Mammary epithelial cell (primary cell): Measurements from ENCODE around the gene IL1B.

ENCODE experiments used
- EZH2 ChIP-seq: IDR thresholded peaks from 2 replicates; pipeline ENCODE4 v1.6.1; 2012; ENCODE audit warnings: low read length, inconsistent platforms, borderline replicate concordance
- TF ChIP-seq, protein P1 (sequence below), 2 donors: IDR thresholded peaks in 1 of 2; conservative IDR thresholded peaks in 1 of 2; 2 replicates each; pipeline ENCODE4 v1.5.1; 2011 to 2012; ENCODE audit warnings: inconsistent platforms in 2 of 2, low read length in 2 of 2, mild to moderate bottlenecking in 2 of 2, control low read depth in 1 of 2, low read depth in 1 of 2; ENCODE audit not compliant: insufficient read depth in 1 of 2; ENCODE audit errors: extremely low read depth in 1 of 2

DNA sequence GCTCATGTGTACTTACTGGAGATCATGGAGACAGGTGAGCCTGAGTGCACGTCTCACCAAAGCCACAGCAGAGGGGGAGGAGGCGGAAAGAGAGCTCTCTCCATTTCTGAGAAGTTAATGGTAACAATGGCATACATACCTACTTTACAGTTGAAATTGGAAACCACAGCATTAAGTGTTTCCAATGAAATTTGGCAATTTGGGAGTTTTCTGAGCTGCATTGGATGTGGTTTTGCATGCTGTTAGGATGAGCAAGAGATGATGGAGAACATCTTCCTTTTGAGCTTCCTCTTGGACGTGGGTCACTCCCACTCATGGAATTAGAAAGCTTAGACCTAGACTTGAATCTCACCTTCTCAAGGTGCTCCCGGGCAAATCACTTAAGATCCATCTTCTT lies 48.9 kb upstream of the IL1B start:
- TF ChIP-seq, protein P1, sequence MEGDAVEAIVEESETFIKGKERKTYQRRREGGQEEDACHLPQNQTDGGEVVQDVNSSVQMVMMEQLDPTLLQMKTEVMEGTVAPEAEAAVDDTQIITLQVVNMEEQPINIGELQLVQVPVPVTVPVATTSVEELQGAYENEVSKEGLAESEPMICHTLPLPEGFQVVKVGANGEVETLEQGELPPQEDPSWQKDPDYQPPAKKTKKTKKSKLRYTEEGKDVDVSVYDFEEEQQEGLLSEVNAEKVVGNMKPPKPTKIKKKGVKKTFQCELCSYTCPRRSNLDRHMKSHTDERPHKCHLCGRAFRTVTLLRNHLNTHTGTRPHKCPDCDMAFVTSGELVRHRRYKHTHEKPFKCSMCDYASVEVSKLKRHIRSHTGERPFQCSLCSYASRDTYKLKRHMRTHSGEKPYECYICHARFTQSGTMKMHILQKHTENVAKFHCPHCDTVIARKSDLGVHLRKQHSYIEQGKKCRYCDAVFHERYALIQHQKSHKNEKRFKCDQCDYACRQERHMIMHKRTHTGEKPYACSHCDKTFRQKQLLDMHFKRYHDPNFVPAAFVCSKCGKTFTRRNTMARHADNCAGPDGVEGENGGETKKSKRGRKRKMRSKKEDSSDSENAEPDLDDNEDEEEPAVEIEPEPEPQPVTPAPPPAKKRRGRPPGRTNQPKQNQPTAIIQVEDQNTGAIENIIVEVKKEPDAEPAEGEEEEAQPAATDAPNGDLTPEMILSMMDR (conservative IDR thresholded peaks at IDR 0.05 in 1 of 2, IDR thresholded peaks at IDR 0.05 in 1 of 2; ENCODE audit: extremely low read depth in 1 of 2, insufficient read depth in 1 of 2, low read depth in 1 of 2, low read length in 2 of 2): no peak
- no peak for TF ChIP-seq EZH2
